Measurements from ENCODE around the gene NES.
A peak's percentile ranks its signal among the peaks of the same experiment; 100 is the strongest.

The NES gene

DNA sequence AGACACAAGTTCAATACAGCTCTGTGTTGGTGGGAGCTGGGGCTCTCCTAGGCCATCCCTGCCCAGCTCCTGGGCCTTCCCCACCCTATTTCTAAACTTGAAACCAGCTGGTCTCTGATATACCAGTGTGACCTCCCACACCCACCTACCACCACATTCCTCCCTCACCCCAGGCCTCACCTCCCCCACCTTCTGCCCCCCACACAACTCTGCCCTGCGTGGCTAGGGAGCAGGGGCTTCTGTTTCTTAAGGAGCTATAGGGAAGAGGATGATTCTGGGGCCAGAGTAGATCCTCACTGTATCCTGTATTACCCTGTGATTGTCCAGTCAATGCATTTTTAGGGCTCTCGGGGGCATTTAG, 16.5 kb downstream of the NES start:
- DNase-seq: no peak

DNA sequence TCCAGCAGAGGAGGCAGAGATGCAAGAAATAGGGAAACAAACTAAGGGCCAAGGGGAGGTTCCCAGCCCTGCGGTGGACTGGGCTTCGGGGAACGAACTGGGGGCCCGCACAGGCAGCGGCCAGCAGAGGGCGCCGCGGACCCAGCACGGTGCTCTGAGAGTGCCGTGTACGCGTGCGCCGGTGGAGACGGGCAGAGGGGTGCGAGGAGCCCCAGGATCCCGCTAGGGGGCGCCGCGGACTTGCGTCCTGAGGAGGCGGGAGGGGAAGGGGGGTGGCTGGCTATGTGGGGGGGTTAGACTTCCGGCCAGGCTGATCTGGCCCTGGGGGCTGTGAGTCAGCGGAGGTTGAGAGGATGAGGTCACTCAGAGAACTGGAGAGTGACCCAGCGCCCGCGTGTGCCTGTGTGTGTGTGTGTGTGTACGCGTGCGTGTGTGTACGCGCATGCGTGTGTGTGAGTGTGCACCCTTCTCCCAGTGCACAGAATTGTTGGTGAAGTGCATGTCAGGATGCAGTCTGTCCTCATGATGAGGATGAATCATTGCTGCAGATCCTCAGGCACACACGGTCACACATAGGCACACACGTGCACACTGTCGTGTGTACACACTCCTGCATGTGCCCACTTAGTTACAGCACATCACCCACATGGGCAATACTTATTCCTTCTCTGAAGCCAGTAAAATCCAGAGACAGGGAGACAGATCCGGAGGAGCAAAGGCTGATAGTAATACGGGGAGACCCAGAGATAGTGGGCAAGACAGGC, 17.0 kb downstream of the NES start:
- peak; percentile 97 to 98 for DNase-seq

DNA sequence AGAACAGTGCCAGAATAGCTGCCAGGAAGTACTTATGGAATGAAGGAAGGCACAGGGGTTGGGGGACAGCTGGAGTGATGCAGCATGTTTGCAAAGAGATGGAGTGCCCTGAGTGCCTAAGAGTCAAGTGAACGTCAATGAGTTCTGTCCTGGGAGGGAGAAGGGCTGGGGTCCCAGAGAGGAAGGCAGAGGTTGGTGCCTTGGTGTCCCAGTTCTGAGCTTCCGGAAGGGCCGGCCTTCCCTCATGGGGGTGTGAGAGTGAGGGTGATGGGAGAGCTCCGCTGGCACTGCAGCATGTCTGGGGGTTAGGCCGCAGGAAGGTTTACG, 17.6 kb downstream of the NES start:
- DNase-seq: no peak

DNA sequence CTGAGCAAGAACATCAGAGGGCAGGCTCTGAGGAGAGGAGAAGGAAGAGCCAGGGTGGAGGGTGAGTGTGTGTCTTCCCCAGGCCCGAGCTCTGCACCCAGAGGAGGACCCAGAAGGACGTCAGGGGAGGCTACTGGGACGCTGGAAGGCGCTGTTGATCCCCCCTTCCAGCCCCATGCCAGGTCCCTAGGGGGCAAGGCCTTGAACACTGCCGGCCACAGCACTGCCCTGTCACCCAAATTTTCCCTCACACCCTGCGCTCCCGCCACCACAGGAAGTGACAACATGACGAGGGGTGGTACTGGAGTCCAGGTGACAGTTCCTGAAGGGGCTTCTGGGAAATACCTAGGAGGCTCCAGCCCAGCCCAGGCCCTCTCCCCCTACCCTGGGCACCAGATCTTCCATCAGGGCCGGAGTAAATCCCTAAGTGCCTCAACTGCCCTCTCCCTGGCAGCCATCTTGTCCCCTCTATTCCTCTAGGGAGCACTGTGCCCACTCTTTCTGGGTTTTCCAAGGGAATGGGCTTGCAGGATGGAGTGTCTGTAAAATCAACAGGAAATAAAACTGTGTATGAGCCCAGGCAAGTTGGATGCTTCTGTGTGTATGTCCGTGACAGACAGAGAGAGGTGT, 18.1 kb downstream of the NES start:
- DNase-seq: no peak

DNA sequence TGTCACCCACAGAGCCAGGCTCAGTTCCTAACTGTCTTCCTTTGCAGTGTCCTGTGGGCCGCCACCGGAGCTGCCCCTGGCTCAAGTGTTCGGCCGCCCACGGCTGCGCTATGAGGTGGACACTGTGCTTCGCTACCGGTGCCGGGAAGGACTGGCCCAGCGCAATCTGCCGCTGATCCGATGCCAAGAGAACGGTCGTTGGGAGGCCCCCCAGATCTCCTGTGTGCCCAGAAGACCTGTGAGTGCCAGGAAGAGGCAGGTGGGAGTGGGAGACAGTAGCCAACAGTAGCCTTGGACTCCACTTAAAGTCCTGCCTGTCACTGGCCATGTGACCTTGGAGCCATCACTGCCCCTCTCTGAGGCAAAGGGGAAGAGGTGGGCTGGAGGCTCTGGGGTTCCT, 18.7 kb downstream of the NES start:
- DNase-seq: no peak

DNA sequence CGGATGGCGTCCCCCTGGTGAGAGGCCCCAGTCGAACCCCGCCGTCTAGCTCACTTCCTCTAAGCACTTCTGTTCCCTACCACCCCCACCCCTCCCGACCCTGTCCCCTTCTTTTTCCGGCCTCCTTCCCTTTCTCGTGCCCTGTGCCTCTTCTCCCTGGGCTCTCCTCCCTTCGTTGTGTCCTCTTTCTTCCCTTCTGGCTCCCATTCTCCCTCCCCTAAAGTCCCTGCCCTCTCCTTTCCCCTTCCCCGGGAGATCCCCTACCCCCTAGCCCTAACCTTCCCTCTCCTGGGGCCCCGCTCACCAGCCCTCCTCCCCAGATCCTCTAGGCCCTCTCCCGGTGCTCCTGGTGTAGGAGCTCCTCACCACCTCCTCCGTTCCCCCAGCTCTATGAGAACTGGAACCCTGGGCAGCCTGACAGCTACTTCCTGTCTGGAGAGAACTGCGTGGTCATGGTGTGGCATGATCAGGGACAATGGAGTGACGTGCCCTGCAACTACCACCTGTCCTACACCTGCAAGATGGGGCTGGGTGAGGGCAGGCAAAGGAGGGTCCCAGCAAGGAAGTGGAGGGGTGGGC, 19.4 kb downstream of the NES start:
- DNase-seq: no peak

DNA sequence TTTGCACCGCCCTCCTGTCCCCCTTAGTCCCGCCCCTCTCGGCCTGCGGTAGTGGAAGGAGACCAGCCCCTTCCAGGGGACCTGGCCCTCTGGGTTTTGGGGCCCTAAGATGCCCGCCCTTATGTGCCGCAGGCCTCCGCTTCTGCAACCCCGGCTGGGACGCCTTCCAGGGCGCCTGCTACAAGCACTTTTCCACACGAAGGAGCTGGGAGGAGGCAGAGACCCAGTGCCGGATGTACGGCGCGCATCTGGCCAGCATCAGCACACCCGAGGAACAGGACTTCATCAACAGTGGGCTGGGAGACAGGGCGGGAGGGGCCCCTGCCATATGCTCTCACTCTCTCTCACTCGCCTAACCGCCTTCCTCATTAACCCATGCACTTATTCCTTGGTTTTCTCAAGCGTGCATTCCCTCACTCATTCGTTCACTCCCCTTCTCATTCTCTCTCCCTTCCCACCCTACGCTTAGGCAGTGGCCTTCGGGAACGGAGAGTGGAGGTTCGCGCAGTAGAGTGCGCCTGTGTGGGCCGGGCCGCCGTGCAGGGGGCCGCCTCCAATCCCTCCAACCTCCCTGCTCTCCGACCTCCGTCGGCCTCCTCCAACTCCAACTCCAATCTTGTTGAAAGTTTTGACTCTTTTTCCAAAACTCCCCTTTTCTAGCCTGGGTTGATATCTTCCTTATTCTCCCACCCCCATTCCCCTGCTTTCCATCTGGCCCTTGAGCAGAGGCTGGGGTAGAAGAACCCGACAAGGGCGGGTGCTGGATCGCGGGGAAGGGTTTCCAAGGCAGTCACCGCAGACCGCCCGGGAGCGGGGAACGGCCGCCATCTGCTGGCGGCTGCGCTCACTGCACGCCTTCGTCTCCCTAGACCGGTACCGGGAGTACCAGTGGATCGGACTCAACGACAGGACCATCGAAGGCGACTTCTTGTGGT, 20.1 kb downstream of the NES start:
- DNase-seq: peak; percentile 74 to 80

DNA sequence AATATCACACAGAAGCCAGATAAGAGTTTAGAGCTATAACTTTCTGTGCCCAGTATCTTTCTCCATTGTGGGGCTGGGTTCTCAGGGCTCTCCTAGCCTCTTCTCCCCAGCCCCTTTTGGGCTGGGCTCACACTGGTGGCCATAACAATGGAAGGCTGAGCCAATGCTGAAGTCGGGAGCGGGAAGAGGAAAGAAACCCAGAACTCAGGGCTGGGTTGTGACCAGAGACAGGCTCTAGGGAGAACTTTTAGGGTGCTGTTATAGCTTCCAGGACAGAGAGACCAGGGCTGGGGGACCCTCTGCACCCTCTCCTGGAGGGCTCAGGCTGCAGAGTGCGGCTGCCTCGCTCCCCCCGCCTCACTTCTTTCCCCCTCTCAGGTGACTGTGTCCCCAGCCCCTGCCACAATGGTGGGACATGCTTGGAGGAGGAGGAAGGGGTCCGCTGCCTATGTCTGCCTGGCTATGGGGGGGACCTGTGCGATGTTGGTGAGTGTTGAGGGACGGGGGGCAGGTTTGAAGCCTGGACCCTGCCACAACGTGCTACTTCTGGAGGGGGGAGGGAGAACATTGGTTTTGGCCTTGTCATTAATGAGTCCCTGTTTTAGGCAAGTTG, 21.2 kb downstream of the NES start:
- DNase-seq: no peak

DNA sequence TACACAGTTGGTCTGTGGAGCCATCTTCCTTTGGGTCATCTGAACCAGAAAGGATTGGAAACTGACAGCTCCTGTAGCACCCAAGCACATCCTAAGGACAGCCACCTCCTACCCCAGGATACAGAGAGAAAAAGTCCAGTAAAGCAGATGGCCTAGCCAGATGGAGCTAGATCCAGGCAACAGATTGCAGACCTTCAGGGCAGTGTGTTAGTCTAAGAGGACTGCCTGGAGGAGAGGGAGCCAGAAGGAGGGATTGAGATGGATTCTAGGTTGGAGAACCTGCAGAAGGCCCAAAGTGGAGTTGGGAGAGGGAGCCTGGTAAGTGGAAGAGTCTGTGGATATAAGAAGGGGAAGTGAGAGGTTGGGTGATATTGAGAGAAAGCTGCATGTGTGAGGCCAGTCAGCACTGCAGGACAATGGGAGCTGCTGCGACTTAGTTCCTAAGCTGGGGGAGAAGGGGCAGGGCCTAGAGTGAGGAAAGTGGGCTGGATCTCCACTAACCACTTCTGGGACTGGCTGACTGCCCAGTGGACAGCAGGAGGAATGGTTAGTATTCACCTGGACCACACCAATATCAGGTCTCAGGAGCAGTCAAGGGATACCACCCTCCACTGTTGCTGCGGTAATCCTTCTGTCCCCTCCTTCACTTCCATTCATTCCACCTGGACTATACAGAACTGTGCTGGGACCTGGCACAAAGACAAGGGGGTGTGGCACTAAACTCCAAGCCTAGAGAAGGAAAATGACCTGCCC, 21.9 kb downstream of the NES start:
- DNase-seq: no peak

DNA sequence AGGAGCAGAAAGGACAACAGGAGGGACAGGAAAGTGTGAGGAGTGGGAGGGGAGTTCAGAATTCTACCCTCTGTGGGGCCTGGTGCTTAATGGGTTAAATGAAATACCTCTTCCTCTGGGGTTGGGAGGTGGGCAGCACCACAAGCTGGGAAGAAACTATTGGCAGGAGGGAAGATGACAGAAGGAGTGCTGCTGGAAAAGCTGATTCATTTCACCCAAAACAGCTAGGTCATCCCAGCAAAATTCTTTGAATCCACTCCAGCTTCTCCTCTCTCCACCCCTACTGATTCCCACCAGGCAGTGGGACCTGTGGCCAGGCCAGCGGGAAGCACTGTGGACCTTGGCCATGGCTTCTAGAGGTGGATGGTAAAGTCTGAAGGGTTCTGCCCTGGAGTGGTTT, 22.5 kb downstream of the NES start:
- no peak for DNase-seq

DNA sequence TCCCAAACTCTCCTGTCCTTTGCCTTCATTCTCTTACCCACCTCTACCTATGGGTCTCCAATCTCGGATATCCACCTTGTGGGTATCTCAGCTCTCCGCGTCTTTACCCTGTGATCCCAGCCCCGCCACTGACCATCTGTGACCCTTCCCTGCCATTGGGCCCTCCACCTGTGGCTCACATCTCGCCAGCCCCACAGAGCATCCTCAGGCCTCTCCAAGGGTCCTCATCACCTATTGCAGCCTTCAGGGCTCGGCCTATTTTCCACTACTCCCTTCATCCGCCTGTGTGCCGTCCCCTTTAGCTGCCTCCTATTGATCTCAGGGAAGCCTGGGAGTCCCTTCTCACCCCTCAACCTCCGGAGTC, 24.2 kb downstream of the NES start:
- no peak for DNase-seq

DNA sequence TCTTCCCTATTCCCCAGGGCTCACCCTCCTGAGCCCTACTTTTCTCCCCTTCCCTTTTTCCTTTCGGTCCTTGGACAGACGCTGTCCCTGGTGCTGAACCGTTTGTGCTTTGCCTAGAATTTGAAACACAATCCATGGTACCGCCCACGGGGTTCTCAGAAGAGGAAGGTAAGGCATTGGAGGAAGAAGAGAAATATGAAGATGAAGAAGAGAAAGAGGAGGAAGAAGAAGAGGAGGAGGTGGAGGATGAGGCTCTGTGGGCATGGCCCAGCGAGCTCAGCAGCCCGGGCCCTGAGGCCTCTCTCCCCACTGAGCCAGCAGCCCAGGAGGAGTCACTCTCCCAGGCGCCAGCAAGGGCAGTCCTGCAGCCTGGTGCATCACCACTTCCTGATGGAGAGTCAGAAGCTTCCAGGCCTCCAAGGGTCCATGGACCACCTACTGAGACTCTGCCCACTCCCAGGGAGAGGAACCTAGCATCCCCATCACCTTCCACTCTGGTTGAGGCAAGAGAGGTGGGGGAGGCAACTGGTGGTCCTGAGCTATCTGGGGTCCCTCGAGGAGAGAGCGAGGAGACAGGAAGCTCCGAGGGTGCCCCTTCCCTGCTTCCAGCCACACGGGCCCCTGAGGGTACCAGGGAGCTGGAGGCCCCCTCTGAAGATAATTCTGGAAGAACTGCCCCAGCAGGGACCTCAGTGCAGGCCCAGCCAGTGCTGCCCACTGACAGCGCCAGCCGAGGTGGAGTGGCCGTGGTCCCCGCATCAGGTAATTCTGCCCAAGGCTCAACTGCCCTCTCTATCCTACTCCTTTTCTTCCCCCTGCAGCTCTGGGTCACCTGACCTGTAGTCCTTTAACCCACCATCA, 24.8 kb downstream of the NES start:
- no peak for DNase-seq

DNA sequence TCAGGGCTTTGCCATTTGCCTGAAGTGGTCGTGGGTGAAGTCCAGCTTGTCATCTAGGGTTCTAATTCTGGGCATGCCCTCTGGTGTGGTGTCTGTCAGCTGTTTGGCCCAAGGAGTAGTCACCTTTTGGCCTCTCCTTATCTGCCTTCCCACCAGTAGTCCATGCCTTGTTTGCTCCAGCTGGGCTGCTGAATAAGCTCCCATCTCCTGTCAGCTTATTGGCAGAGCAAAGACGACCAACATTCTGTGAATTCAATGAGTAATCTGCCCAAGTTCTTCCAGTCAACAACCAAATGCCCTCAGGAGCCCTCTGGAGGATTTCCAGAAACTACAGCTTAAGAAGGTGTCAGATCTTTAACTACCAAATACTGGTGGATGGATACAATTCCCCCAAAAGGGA, 28.3 kb downstream of the NES start:
- no peak for DNase-seq

DNA sequence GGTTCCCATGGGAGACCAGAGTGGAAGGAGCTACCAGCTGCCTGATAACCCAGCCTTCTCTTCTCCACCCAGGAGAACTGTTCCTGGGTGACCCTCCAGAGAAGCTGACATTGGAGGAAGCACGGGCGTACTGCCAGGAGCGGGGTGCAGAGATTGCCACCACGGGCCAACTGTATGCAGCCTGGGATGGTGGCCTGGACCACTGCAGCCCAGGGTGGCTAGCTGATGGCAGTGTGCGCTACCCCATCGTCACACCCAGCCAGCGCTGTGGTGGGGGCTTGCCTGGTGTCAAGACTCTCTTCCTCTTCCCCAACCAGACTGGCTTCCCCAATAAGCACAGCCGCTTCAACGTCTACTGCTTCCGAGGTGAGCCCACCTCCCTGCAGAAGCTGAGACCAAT, 28.7 kb downstream of the NES start:
- DNase-seq: no peak

DNA sequence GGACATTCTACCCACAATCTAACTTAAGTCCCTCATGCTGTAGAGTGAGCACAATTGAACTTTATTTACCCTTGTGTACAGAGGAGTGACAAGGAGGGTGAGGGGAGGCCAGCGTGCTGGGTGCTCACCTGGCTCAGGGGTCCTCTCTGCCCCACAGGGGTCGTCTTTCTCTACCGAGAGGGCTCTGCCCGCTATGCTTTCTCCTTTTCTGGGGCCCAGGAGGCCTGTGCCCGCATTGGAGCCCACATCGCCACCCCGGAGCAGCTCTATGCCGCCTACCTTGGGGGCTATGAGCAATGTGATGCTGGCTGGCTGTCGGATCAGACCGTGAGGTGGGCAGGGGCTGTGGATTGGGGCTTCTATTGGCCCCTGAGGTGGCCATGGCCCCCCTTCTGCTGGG, 29.9 kb downstream of the NES start:
- no peak for DNase-seq

DNA sequence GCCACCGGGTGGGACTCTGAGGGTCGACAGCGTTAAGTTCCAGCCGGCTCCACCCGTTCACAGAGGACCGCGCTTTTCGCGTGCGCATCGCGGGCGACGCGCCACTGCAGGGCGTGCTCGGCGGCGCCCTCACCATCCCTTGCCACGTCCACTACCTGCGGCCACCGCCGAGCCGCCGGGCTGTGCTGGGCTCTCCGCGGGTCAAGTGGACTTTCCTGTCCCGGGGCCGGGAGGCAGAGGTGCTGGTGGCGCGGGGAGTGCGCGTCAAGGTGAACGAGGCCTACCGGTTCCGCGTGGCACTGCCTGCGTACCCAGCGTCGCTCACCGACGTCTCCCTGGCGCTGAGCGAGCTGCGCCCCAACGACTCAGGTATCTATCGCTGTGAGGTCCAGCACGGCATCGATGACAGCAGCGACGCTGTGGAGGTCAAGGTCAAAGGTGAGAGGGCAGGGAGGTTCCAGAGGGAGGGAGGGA, 30.4 kb downstream of the NES start:
- DNase-seq: no peak

DNA sequence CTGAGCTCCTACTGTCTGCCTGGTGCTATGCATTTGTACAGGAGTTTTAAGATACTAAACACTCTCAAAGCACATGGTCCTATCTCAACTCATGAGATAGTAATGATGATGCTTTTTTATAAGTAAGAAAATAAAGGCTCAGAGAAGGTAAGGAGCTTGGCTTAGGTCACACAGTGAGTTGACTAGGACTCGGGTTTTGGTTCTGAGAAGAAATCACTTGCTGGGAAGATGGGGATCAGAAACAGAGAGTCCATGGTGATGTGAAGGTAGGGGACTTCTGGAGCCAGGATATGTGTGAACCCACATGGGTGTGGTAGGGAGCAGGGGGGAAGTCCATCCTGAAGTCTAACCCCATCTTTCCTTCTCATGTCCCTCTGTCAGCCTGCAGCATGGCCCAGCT, 31.5 kb downstream of the NES start:
- DNase-seq: no peak

DNA sequence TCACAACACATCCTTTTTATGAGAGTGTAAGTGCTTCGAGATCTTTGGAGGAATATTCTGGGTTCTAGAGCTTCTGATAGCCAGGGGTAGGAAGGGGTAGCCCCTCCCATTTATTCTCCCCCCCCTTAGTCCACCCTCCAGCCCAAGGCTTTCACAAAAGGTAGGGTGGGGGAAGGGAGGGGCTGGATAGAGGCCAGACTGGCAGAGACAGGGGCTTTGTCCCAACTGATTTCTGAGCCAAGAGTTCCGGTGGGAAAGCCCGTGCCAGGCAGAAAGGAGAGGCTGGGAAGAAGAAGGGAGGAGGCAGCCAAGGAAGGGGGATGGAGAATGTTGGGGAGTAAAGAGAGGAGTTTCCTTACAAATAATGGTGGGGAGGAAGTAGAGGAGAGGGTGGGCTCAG, 32.2 kb downstream of the NES start:
- DNase-seq: no peak

DNA sequence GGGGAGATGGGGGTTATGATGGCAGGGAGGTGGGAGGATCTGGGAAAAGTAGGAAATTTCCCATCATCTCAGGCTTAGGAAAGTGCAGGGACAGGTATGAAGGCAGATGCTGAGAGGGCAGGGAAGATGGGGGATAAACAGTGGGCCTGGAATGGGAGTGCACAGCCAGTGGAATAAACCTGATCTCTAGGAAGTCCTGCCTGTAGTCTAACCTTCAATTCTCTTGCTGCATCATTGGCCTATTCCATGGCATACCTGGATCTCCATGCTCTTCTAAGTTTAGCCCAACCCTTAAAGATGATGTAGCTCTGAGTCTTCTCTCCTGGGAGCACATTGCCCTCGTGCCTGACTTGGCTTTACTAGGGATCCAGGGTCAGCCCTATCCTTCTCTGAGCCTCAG, 32.6 kb downstream of the NES start:
- no peak for DNase-seq

DNA sequence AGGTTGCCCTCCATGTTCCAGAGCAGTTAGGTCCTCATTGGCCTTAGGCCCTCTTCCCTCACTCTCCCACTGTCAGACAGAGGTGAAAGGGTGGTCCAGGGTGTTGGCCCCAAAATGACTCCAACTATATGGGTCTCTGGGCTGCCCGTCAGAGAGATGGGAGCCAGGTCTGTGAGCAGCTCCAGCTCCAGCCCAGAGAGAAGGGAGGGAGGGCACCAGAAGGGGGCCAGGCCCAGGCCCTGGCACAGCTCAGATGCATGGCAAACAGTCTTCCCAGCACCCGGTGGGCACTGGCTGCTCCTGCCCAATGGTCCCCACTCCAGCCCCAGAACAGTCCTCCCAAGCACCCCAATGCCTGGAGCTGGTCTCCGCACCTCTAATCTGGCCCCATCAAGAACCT, 33.1 kb downstream of the NES start:
- no peak for DNase-seq

DNA sequence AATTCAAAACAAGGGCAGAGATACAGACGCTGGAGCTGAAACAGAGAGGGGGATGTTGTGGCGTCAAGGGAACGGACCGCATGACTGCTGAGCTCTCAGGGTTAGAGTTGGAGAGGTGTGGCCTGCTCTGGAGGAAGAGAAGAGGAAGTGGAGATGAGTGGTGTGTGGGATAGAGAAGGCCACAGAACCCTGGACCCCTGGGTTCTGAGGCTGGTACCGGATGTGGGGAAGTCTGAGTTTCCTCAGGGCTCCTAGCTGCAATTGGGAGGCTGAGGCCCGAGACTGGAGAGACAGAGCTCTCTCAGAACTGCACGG, 33.5 kb downstream of the NES start:
- no peak for DNase-seq

Measured in stimulated activated CD4-positive, alpha-beta T cell treated with anti-CD3 and anti-CD28 coated beads, Interleukin-2, amount 100 ng/mL, for 48 hours (primary cell).